ENCODE measurements around the gene ADGRB3. TPM values are rescaled to one million over a fixed set of nuclear protein-coding genes. Genes with fewer than 3 reads are reported as not detected.

The ADGRB3 gene
- total RNA-seq, 1 experiment from 2014 or later = 7.7 TPM

- H3K27ac ChIP-seq (ENCODE audit: low read depth, low read length, poor library complexity, severe bottlenecking) = no peak overlapping the region
- H3K36me3 ChIP-seq (ENCODE audit: insufficient read depth, low read length, poor library complexity, severe bottlenecking) = no peaks in the 10 kb centered on the region
- intact Hi-C loops (cut with micrococcal nuclease; ENCODE audit: unreplicated experiment) = no loop called here
- ChIA-PET POLR2A (ENCODE audit: low non-redundant PET) (no interaction called here), CTCF (no interaction called here)
- no TSS peak for BruUV-seq (replicated peaks)
- no peak for DNase-seq (ENCODE audit: low spot score)
- H3K9me3 ChIP-seq (ENCODE audit: low read depth, low read length, poor library complexity, severe bottlenecking) = no peaks in the 10 kb centered on the region
- TF ChIP-seq CTCF (conservative IDR thresholded peaks at IDR 0.05; ENCODE audit: low read depth, low read length) (no peak), EZH2 (IDR thresholded peaks at IDR 0.05; ENCODE audit: borderline replicate concordance, low read depth, low read length, poor library complexity, severe bottlenecking) (no peak)
- no peak overlapping the region for H3K4me3 ChIP-seq (ENCODE audit: low read depth, low read length, poor library complexity, severe bottlenecking)
- H3K4me1 ChIP-seq (ENCODE audit: insufficient read depth, low read length, poor library complexity, severe bottlenecking) = peaks cover 21% of the 10 kb centered on the region
- no peaks in the 10 kb centered on the region for H3K27me3 ChIP-seq (replicated peaks; ENCODE audit: insufficient read depth, low read depth, low read length, poor library complexity)
These were observed 66.1 kb downstream of the ADGRB3 start for GRCh38 chr6:68701159-68701558.

GRCh38 chr6:68704485-68704884, 69.4 kb downstream of the ADGRB3 start:
- no peak for DNase-seq (ENCODE audit: low spot score)

GRCh38 chr6:68709091-68709490, 74.0 kb downstream of the ADGRB3 start:
- CTCF ChIA-PET = interaction anchor here (0.9 kb wide), 1 partner anchor 69 kb away, joined by 4 read pairs; no protein-coding TSS in a partner anchor
- H3K36me3 ChIP-seq (ENCODE audit: insufficient read depth, low read length, poor library complexity, severe bottlenecking) = no peaks in the 10 kb centered on the region
- TF ChIP-seq EZH2 (IDR thresholded peaks at IDR 0.05; ENCODE audit: borderline replicate concordance, low read depth, low read length, poor library complexity, severe bottlenecking) = no peak
- POLR2A ChIA-PET (ENCODE audit: low non-redundant PET) = interaction anchor here (0.6 to 0.7 kb wide), 2 partner anchors 13 to 167 kb away, joined by 3 to 4 read pairs; no protein-coding TSS in a partner anchor
- no peak overlapping the region for H3K4me3 ChIP-seq (ENCODE audit: low read depth, low read length, poor library complexity, severe bottlenecking)
- peaks cover 56% of the 10 kb centered on the region for H3K4me1 ChIP-seq (ENCODE audit: insufficient read depth, low read length, poor library complexity, severe bottlenecking)
- no TSS peak for BruUV-seq (replicated peaks)
- intact Hi-C loops (cut with micrococcal nuclease; ENCODE audit: unreplicated experiment) = loop anchor here (5.0 kb wide), 1 partner anchor 67 kb away; no protein-coding TSS in a partner anchor
- no peaks in the 10 kb centered on the region for H3K27me3 ChIP-seq (replicated peaks; ENCODE audit: insufficient read depth, low read depth, low read length, poor library complexity)
- peak overlapping the region; percentile 75 for H3K27ac ChIP-seq (ENCODE audit: low read depth, low read length, poor library complexity, severe bottlenecking)
- DNase-seq (ENCODE audit: low spot score) = peak; percentile 68
- no peaks in the 10 kb centered on the region for H3K9me3 ChIP-seq (ENCODE audit: low read depth, low read length, poor library complexity, severe bottlenecking)

More at GRCh38 chr6:68704485-68704884, 69.4 kb downstream of the ADGRB3 start:
- TF ChIP-seq EZH2 (IDR thresholded peaks at IDR 0.05; ENCODE audit: borderline replicate concordance, low read depth, low read length, poor library complexity, severe bottlenecking) (no peak), CTCF (conservative IDR thresholded peaks at IDR 0.05; ENCODE audit: low read depth, low read length) (no peak)
- H3K9me3 ChIP-seq (ENCODE audit: low read depth, low read length, poor library complexity, severe bottlenecking) = no peaks in the 10 kb centered on the region
- no peak overlapping the region for H3K4me3 ChIP-seq (ENCODE audit: low read depth, low read length, poor library complexity, severe bottlenecking)
- intact Hi-C loops (cut with micrococcal nuclease; ENCODE audit: unreplicated experiment) = no loop called here
- no peaks in the 10 kb centered on the region for H3K36me3 ChIP-seq (ENCODE audit: insufficient read depth, low read length, poor library complexity, severe bottlenecking)
- no TSS peak for BruUV-seq (replicated peaks)
- CTCF ChIA-PET = no interaction called here
- peaks cover 38% of the 10 kb centered on the region for H3K4me1 ChIP-seq (ENCODE audit: insufficient read depth, low read length, poor library complexity, severe bottlenecking)
- H3K27me3 ChIP-seq (replicated peaks; ENCODE audit: insufficient read depth, low read depth, low read length, poor library complexity) = no peaks in the 10 kb centered on the region
- no peak overlapping the region for H3K27ac ChIP-seq (ENCODE audit: low read depth, low read length, poor library complexity, severe bottlenecking)
- POLR2A ChIA-PET (ENCODE audit: low non-redundant PET) = no interaction called here

GRCh38 chr6:68709882-68710281, 74.8 kb downstream of the ADGRB3 start:
- no TSS peak for BruUV-seq (replicated peaks)
- Histone ChIP-seq H3K27me3 (replicated peaks; ENCODE audit: insufficient read depth, low read depth, low read length, poor library complexity) (no peaks in the 10 kb centered on the region), H3K36me3 (ENCODE audit: insufficient read depth, low read length, poor library complexity, severe bottlenecking) (no peaks in the 10 kb centered on the region), H3K4me1 (ENCODE audit: insufficient read depth, low read length, poor library complexity, severe bottlenecking) (peaks cover 62% of the 10 kb centered on the region), H3K4me3 (ENCODE audit: low read depth, low read length, poor library complexity, severe bottlenecking) (no peak overlapping the region), H3K27ac (ENCODE audit: low read depth, low read length, poor library complexity, severe bottlenecking) (peak overlapping the region; percentile 75), H3K9me3 (ENCODE audit: low read depth, low read length, poor library complexity, severe bottlenecking) (no peaks in the 10 kb centered on the region)
- DNase-seq (ENCODE audit: low spot score) = no peak
- ChIA-PET CTCF (interaction anchor here (0.9 kb wide), 1 partner anchor 68 kb away, joined by 4 read pairs; no protein-coding TSS in a partner anchor), POLR2A (ENCODE audit: low non-redundant PET) (no interaction called here)
- intact Hi-C loops (cut with micrococcal nuclease; ENCODE audit: unreplicated experiment) = loop anchor here (5.0 kb wide), 1 partner anchor 68 kb away; no protein-coding TSS in a partner anchor
- TF ChIP-seq EZH2 (IDR thresholded peaks at IDR 0.05; ENCODE audit: borderline replicate concordance, low read depth, low read length, poor library complexity, severe bottlenecking) (no peak), CTCF (conservative IDR thresholded peaks at IDR 0.05; ENCODE audit: low read depth, low read length) (no peak)

Measured in A673 (cell line).